NK-92 treated with Interleukin-12 subunit alpha and Interleukin-12 subunit beta, amount 100 ng/mL, for 24 hours (cell line): Measurements from ENCODE around the gene HELLS.
"Not testable (repeated sequence)": the region's sequence is repeated elsewhere in the genome, so short reads cannot be mapped to it uniquely, and the experiment has no call there.

Source experiments
- DNase-seq: peaks from one replicate; lab custom pipeline; 2025; lab: John Stamatoyannopoulos, UW

Gene HELLS

GRCh38 chr10:94608559-94608958 lies 63.0 kb downstream of the HELLS start:
- no peak for DNase-seq

GRCh38 chr10:94614558-94614957 lies 69.0 kb downstream of the HELLS start:
- no peak for DNase-seq

- DNase-seq, result no peak
Observed at GRCh38 chr10:94617389-94617944, 71.9 kb downstream of the HELLS start.

- DNase-seq, result no peak
Observed at GRCh38 chr10:94622666-94623205, 77.1 kb downstream of the HELLS start.

- no peak for DNase-seq
Observed at GRCh38 chr10:94623572-94623971, 78.0 kb downstream of the HELLS start.

- DNase-seq, result no peak
Observed at GRCh38 chr10:94626476-94626875, 80.9 kb downstream of the HELLS start.

- no peak for DNase-seq
Observed at GRCh38 chr10:94627511-94627910, 81.9 kb downstream of the HELLS start.

- no peak for DNase-seq
Observed at GRCh38 chr10:94630017-94630688, 84.6 kb downstream of the HELLS start.

GRCh38 chr10:94631077-94631875 lies 85.7 kb downstream of the HELLS start:
- DNase-seq, result no peak

- no peak for DNase-seq
Observed at GRCh38 chr10:94632954-94633353, 87.4 kb downstream of the HELLS start.

- not testable (repeated sequence) for DNase-seq
Observed at GRCh38 chr10:94638097-94638496, 92.5 kb downstream of the HELLS start.

- DNase-seq, result no peak
Observed at GRCh38 chr10:94639902-94640301, 94.3 kb downstream of the HELLS start.

GRCh38 chr10:94640562-94640961 lies 95.0 kb downstream of the HELLS start:
- DNase-seq, result no peak

GRCh38 chr10:94641480-94641879 lies 95.9 kb downstream of the HELLS start:
- DNase-seq, result no peak

GRCh38 chr10:94644352-94644751 lies 98.8 kb downstream of the HELLS start:
- no peak for DNase-seq

- DNase-seq, result no peak
Observed at GRCh38 chr10:94645285-94645684, 99.7 kb downstream of the HELLS start.
